Breast epithelium (tissue), 3 donors: ENCODE measurements around the gene STIMATE.

Experiments
- POLR2A ChIP-seq: fragments of 450-650 bp; IDR thresholded peaks from one replicate; pipeline ENCODE4 v1.6.1; 2016; ENCODE audit warnings: antibody characterized with exemption, mild to moderate bottlenecking, moderate library complexity
- TF ChIP-seq, protein P1 (sequence below), 3 donors: fragments of 450-650 bp; IDR thresholded peaks; one replicate each; pipeline ENCODE4 v1.5.1; 2016 to 2017; ENCODE audit warnings: antibody characterized with exemption in 3 of 3, mild to moderate bottlenecking in 3 of 3, moderate library complexity in 3 of 3

DNA sequence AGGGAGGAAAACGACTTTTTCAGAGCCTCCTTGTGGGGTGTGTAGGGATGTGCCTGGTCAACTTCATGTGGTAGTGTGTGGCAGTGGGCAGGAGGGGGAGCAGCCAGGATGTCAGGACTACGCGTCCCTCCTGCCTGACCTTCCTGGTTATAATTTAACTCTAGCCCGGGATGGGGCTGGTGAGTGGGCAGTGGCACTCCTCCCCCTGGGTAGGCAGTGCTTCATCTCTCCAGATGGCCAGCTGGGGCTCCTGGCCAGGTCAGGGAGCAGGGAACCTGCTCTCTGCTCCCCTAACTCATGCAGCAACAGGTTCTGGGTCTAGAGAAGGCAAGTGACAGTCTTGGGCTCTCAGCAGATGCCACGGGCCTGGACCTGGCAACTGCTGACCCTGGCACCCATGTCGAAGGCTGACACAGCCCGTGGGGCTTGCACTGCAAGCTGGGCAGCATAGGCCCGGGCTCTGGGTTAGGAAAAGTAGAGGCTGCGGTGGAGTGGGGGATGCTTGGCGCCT lies 69.4 kb downstream of the STIMATE start:
- TF ChIP-seq, protein P1, sequence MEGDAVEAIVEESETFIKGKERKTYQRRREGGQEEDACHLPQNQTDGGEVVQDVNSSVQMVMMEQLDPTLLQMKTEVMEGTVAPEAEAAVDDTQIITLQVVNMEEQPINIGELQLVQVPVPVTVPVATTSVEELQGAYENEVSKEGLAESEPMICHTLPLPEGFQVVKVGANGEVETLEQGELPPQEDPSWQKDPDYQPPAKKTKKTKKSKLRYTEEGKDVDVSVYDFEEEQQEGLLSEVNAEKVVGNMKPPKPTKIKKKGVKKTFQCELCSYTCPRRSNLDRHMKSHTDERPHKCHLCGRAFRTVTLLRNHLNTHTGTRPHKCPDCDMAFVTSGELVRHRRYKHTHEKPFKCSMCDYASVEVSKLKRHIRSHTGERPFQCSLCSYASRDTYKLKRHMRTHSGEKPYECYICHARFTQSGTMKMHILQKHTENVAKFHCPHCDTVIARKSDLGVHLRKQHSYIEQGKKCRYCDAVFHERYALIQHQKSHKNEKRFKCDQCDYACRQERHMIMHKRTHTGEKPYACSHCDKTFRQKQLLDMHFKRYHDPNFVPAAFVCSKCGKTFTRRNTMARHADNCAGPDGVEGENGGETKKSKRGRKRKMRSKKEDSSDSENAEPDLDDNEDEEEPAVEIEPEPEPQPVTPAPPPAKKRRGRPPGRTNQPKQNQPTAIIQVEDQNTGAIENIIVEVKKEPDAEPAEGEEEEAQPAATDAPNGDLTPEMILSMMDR (IDR thresholded peaks at IDR 0.05) = no peak
- no peak for TF ChIP-seq POLR2A
